Heart left ventricle (tissue), 13 donors: ENCODE measurements around the gene DUSP7.

Experiments
- POLR2A ChIP-seq, 2 donors: fragments of 450-650 bp; IDR thresholded peaks; one replicate each; pipeline ENCODE4 v1.6.1; 2017; ENCODE audit warnings: antibody characterized with exemption in 2 of 2, mild to moderate bottlenecking in 2 of 2, moderate library complexity in 2 of 2
- TF ChIP-seq, protein P1 (sequence below), 12 donors: fragments of 200-600 bp; sonication (generic) in 4 of 12; IDR thresholded peaks; one replicate each; pipeline versions ENCODE4 v1.5.0 to v1.8.0; 2018 to 2022; ENCODE audit warnings: antibody characterized with exemption in 12 of 12, mild to moderate bottlenecking in 5 of 12
- donor health status: ischemic (EF 13 %, LVEDD 7.1; RV severe dilation, severe dysfunction).
- donor health status: DM: no; HTN: yes; CAD: no.
- donor health status: DM: no; HTN: no; CAD: no.
- donor health status: ischemic (EF 25% LVEDD 6.9; RV normal size, moderate dysfunction).
- donor health status: ischemic (EF 25% LVEDD 5.7; RV mildly dilated, moderate dysfunction).
- donor health status: ischemic (EF 35%, LVEDD 5.7; RV mildly dilated, moderate dysfunction).
- donor health status: nonischemic (EF 11% LVEDD 7.7; RV severe dilation, severe dysfunction).
- donor health status: DM: yes; HTN: yes; CAD: no.
- donor health status: PGD.
- donor health status: ischemic (EF 29% LVEDD 5.4; RV normal size, mild dysfunction).
- donor health status: nonischemic (EF 23%, LVEDD 6.1; RV moderate dilation, normal function).

DNA sequence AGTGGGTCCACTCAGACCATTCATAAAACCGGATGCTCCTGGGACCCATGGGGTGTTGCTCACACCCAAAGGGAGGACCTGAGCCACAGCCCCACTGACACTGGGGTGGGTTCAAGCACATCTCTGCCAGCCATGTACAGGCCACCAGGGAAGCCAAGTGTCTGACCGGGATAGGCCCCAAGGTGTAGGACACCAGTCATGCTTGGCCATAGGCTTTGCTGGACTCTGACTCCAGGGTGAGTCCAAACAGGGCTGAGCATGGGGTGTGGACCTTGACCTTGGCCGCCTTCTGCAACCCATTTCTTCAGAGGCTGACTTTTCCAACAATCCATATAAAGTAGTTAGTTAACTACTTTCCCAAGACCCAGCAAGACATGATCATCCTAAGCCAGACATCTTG is 31.4 kb upstream of the DUSP7 start:
- TF ChIP-seq, protein P1, sequence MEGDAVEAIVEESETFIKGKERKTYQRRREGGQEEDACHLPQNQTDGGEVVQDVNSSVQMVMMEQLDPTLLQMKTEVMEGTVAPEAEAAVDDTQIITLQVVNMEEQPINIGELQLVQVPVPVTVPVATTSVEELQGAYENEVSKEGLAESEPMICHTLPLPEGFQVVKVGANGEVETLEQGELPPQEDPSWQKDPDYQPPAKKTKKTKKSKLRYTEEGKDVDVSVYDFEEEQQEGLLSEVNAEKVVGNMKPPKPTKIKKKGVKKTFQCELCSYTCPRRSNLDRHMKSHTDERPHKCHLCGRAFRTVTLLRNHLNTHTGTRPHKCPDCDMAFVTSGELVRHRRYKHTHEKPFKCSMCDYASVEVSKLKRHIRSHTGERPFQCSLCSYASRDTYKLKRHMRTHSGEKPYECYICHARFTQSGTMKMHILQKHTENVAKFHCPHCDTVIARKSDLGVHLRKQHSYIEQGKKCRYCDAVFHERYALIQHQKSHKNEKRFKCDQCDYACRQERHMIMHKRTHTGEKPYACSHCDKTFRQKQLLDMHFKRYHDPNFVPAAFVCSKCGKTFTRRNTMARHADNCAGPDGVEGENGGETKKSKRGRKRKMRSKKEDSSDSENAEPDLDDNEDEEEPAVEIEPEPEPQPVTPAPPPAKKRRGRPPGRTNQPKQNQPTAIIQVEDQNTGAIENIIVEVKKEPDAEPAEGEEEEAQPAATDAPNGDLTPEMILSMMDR (IDR thresholded peaks at IDR 0.05) = no peak
- TF ChIP-seq POLR2A (IDR thresholded peaks at IDR 0.05) = no peak
